SHP77 (cell line): ENCODE data around the gene HESX1.

Experiments
- DNase-seq, 2 experiments: peaks; one replicate each; lab custom pipeline; 2025; lab: John Stamatoyannopoulos, UW

Gene HESX1

DNA sequence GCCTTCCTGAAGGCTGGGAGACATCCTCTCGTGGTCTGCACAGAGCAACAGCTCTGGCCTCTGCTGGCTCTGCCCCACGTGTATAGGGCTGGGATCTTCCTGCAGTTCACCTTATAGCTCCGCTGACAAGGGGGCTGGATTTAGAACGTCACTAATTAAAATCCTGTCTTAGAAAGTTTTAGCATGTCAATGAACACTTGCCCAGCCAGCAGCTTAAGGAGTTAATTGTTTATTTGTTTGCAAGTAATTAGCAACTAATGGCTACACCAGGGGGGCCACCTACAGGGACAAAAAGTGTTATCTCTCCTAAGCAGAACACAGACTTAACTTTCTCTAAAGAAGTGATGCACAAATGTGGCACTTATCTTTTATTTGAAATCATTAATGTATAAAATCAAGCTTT lies at the start of gene HESX1:
TSS of gene HESX1 (minus strand) at position 84 of the 403 bp plus-strand sequence. CDS start at position 24, 60 bp downstream.
- DNase-seq = no peak

GRCh38 chr3:57244946-57245345 lies 45.2 kb upstream of the HESX1 start:
- DNase-seq = no peak

DNA sequence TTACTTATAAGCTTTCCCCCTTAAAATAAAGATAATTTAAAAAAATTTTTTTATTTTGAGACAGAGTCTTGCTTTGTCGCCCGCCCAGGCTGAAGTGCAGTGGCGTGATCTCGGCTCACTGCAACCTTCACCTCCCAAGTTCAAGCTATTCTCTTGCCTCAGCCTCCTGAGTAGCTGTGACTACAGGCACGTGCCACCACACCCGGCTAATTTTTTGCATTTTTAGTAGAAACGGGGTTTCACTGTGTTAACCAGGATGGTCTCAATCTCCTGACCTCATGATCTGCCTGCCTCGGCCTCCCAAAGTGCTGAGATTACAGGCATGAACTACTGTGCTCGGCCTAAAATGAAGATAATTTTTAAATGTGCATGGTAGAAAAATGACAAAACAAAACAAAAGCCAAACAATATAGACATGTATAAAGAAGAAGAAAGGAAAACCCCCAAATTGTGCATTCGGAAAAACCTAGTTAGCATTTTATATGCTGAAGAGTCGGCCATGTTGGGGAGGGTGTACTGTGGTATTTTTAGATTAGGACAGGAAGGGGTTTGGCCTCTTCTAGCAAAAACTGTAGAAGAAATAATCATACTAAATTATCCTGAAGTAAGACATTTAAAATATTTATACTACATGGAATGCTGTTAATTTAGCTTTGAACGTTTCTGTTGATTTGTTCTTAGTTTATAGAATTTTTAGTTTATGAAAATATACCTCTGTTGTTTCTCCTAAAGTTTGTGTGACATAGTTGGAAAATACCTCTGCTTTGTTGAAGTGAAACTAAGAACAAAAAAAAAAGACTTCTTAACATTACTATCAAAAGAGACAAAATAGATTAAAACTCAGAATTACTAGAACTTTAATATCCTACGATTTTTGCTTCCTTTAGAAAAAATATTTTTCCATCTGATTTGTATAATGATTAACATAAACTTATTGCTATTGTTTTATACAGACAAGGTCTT lies 35.1 kb upstream of the HESX1 start:
- DNase-seq = no peak

GRCh38 chr3:57233799-57234198 lies 34.0 kb upstream of the HESX1 start:
- DNase-seq = no peak

GRCh38 chr3:57230006-57230405 lies 30.2 kb upstream of the HESX1 start:
- no peak for DNase-seq

- peak in 1 of 2 experiments; percentile 63 for DNase-seq
Measured at GRCh38 chr3:57227930-57228751, 28.4 kb upstream of the HESX1 start.

DNA sequence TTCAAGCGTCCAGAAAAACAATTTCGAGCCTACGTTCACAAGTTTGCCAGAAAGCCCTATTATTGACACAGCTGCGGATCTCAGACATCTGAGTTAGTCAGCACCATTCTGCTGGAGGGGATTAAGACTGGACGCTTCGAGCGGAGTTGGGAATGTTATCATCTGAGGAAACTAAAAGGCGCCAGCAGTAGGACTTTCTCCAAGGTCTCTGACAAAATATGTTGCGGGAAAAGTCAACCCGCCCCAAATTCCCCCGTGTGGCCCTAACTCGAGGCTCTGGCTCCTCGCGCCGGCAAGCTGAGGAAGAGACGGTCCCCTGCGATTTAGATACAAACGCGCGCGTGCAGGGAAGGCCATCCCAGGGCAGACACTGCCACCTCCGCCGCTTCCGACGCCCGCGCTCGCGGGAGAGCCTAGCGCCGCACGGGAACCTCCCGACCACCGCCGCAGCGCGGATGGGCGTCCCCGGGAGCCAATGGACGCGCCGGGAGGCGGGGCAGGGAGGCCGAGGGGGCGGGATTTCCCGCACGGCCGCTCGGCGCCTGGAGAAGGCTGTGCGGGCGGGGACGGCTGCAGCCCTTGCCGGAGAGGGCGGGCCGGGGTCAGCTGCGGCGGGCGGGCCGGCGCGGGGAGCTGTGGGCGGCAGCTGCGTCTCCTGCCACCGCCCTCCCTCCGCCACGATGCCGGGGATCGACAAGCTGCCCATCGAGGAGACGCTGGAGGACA lies 27.6 kb upstream of the HESX1 start, which contains the start of gene APPL1:
TSS of gene APPL1 (plus strand) at position 526 of the 726 bp plus-strand sequence. CDS start at position 681, 155 bp downstream.
- peak; percentile 87 to 92 for DNase-seq

- DNase-seq = no peak
Measured at GRCh38 chr3:57226176-57226575, 26.4 kb upstream of the HESX1 start.

DNA sequence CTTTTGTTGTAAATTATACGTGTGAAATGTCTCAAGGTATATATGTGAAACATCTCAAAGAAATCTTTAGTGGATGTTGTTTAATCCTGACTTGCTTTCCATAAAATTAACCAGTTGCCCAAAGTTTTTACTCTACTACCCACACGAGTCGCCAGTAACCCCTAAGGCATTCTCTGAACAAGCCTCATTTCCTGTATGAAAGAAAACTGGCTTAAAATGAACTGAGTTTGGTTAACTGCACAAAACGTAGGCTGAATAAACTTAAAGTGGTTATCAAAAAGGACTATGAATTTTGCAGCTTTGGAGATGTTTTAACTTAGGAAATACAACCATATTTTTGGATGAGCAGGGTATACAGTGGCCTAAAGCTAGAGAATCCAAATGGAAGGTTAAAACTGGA lies 25.1 kb upstream of the HESX1 start:
- DNase-seq = no peak

DNA sequence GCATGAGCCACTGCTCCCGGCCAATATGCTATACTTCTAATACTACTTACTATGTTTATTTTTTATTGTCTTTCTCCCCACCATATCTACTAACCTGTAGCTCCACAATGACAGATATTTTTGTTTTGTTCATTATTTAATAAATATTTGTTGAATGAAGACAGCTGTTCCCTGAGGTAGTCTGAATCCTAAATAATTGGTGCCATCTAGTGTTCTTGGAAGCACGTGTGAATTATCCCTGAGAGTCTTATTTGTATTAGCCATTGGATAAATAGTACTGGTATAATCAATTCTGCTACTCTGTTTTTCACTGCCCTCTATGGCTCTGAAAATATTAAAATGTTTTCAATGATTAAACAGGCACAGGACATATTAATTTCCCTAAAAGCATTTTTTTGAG lies 22.1 kb upstream of the HESX1 start:
- no peak for DNase-seq

GRCh38 chr3:57206423-57206822 lies 6.6 kb upstream of the HESX1 start:
- no peak for DNase-seq

- DNase-seq = no peak
Measured at GRCh38 chr3:57194641-57195040, 5.1 kb downstream of the HESX1 start.

- no peak for DNase-seq
Measured at GRCh38 chr3:57192028-57192427, 7.8 kb downstream of the HESX1 start.

DNA sequence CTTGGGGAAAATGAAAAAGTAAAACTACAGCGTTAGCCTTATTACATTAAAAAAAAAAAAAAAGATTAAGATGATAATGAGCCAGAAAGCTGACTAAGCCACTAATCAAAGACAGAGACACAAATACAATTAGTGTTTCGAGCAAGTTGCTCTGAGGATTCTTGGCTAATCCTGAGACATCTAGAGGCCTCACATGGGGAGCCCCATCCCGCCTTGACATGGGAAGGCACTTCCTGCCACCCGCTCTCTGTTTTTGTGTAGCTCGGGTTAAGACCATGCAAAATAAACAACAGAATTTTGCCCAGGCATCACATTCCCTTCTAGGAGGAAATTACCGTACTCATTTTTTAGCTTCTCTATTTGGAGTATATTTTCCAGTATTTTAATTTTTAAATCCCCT lies 15.3 kb downstream of the HESX1 start:
- DNase-seq = no peak

DNA sequence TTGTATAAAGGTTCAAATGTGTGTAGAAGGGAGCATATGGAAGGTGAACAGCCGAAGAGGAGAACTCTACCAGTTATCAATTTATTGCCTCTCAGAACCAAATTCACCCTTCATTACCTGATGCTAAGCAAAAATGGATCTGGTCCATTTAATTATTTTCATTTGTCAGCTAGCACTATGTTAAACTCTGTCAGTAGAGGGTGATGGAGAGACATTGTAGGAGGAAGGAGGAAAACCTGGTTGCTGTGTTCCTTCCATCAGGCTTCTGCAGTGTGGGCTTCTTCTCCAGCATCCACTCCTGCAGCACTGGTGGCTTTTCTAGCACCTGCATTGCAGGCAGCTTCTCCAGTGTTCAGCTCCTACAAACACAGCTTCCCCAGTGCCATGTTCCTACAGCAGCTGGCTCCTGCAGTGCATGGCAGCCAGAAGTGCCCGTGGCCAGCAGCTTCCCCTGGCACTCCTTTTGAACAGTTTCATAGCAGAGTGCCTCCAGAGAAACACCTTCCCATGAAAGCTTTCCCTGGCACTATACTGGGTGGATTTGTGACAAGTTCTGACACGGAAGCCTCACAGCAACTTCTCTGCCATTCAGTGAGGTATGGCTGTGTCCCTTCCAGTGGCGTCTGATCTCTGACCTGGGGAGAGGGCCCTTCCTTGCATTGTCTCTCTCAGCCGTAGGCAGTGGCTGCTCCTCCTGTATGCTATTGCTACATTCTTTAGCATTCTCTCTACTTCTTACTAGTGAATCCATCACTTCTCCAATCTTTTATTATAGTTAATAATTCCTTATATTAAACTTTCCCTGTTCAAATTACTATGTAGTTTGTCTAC lies 20.0 kb downstream of the HESX1 start:
- peak; percentile 15 to 21 for DNase-seq

GRCh38 chr3:57176045-57176444 lies 23.7 kb downstream of the HESX1 start:
- DNase-seq = no peak

GRCh38 chr3:57173687-57174086 lies 26.1 kb downstream of the HESX1 start:
- no peak for DNase-seq

DNA sequence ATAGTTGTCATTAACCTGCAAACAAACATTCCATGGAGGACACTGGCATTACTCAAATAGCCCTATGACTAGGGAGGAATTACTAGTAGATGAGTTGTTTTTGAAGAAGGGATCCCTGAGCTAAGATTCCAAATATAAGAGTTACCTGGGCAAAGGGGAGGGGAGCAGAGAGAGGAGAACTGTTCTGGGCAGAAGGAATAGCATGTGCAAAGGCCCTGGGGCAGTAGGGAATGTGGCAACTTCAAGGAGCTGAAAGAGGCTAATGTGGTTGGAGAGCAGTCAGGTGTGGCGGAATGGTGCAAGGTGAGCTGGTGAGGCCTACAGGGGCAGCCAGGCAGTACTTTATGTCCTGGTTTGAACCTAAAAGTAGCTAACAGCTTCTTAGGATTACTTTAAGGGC lies 28.8 kb downstream of the HESX1 start:
- DNase-seq = no peak

- DNase-seq = peak; percentile 79 to 81
Measured at GRCh38 chr3:57169872-57170623, 29.7 kb downstream of the HESX1 start.

DNA sequence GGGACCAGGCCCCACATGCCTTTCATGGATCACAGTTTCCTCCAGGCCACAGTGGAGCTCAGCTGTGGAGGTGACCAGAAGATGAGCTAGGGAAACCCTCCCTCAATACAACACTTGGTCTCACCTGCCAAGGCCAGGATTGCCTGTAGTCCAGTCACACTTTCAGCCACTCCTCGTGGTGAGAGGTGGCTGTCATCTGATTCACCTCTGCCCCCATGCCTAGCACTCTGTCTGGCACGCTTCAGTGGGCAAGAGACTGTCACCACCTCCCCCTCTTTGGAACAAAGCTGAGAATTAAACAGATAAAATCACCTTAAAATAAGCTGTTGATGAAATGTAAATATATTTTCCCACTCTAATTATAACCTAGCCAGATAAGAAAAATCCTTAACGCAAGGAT lies 30.7 kb downstream of the HESX1 start:
- DNase-seq = no peak
